Lower leg skin (tissue), 3 donors: ENCODE results near the gene NOX5.

Source experiments
- CTCF ChIP-seq, 3 donors: fragments of 450-650 bp; IDR thresholded peaks; one replicate each; pipeline ENCODE4 v1.5.1; 2016; ENCODE audit warnings: antibody characterized with exemption in 3 of 3, mild to moderate bottlenecking in 3 of 3, moderate library complexity in 2 of 3
- POLR2A ChIP-seq, 2 donors: fragments of 450-650 bp; IDR thresholded peaks; one replicate each; pipeline ENCODE4 v1.6.1; 2016 to 2017; ENCODE audit warnings: antibody characterized with exemption in 2 of 2, mild to moderate bottlenecking in 1 of 2, moderate library complexity in 1 of 2

- TF ChIP-seq POLR2A (IDR thresholded peaks at IDR 0.05) (no peak), CTCF (IDR thresholded peaks at IDR 0.05) (no peak)
These were observed 55.5 kb downstream of the NOX5 start for GRCh38 chr15:69069996-69070395.
